Vagina (tissue), 2 donors: Measurements from ENCODE around the gene TCF7L1. TPM values are rescaled to one million over a fixed set of nuclear protein-coding genes. Genes with fewer than 3 reads are reported as not detected.
A peak's percentile ranks its signal among the peaks of the same experiment; 100 is the strongest.

Experiments used
- DNase-seq, 2 donors: peaks; one replicate each; pipeline ENCODE4 v3.0.0-alpha.2; 2017; ENCODE audit errors: extremely low spot score in 2 of 2
- H3K27ac ChIP-seq: fragments of 200-600 bp; sonication (generic); one replicate; pipeline ENCODE4 v1.5.1; 2019
- H3K27me3 ChIP-seq: fragments of 200-600 bp; sonication (generic); one replicate; pipeline ENCODE4 v1.5.1; 2019
- H3K36me3 ChIP-seq, 2 donors: fragments of 200-600 bp; sonication (generic); one replicate each; pipeline ENCODE4 v1.5.1; 2017 to 2019
- H3K4me1 ChIP-seq: fragments of 200-600 bp; sonication (generic); one replicate; pipeline ENCODE4 v1.5.1; 2019
- H3K4me3 ChIP-seq, 2 donors: fragments of 200-600 bp; sonication (generic); 1 replicate in 1 of 2; 2 replicates in 1 of 2; pipeline ENCODE4 v1.5.1; 2016 to 2019
- H3K9me3 ChIP-seq: fragments of 200-600 bp; sonication (generic); one replicate; pipeline ENCODE4 v1.5.1; 2019
- POLR2A ChIP-seq, 2 donors: fragments of 450-650 bp; IDR thresholded peaks; one replicate each; pipeline ENCODE4 v1.6.1; 2017; ENCODE audit warnings: antibody characterized with exemption in 2 of 2, mild to moderate bottlenecking in 2 of 2, moderate library complexity in 2 of 2
- POLR2AphosphoS5 ChIP-seq, 2 donors: sonication (generic); formaldehyde crosslinking; IDR thresholded peaks; one replicate each; pipeline ENCODE4 v1.9.0; 2017; ENCODE audit warnings: antibody characterized with exemption in 2 of 2, mild to moderate bottlenecking in 2 of 2, low read depth in 1 of 2; ENCODE audit not compliant: insufficient read depth in 1 of 2
- intact Hi-C: fragments of 100-400 bp; cut with DNase I; formaldehyde crosslinking; loops from one replicate; pipeline ENCODE4 v1.15.1; 2023
- total RNA-seq: library from RNA; depleted of rRNA; stranded (reverse); fragments of >200 nt; gene quantifications from one replicate; pipeline ENCODE4 v1.2.3, GENCODE V29; 2016
- TF ChIP-seq, protein P1 (sequence below), 3 experiments: fragments of 450-650 bp in 2 of 3; fragments of 200-600 bp in 1 of 3; sonication (generic) in 1 of 3; IDR thresholded peaks; one replicate each; pipeline ENCODE4 v1.5.1; 2017 to 2019; ENCODE audit warnings: antibody characterized with exemption in 3 of 3, mild to moderate bottlenecking in 2 of 3, moderate library complexity in 2 of 3

TCF7L1 gene
- total RNA-seq, 1 donor from 2014 or later = 8.3 TPM

DNA sequence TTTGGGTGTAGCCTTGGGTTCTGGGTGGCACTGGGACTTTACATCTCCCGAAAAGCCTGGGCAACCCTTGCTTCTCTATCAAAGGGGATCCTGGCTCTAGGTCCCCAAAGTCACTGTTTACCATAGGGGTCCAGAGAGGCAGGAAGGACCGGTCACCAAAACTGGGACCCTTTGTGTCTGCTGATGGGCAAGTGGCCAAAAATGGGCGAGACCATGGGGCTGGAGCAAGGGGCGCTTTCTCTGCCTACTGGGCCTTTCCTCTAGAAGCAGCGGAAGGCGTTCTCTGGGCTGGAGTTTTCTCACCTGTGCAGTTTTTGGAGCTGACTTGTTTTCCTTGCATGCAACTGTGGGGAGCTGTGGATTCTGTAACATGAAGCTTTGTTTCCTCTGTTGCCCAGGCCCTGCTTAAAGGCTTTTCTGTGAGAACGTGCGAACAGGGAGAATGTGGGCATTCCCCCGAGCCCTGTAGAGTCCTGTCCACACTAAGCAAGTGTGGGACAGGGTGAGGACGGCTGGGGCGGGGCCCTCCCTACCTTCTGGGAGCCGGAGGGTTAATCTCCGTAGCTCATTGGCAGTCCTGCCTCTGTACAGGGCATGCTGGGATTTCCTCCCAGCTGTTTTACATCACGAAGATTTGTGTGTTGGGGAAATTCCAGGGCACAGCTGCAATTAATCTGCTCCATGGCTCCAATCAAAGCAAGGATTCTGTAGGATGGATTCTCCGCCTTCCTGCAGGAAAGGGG, 144.4 kb downstream of the TCF7L1 start:
- peak overlapping the region; percentile 72 for H3K27ac ChIP-seq
- no peaks in the 10 kb centered on the region for H3K27me3 ChIP-seq
- H3K4me1 ChIP-seq = peaks cover 55% of the 10 kb centered on the region
- TF ChIP-seq POLR2A (IDR thresholded peaks at IDR 0.05) = no peak
- TF ChIP-seq POLR2AphosphoS5 (IDR thresholded peaks at IDR 0.05; ENCODE audit: insufficient read depth in 1 of 2, low read depth in 1 of 2) = peak; percentile 69 to 72
- DNase-seq = no peak
- intact Hi-C loops = no loop called here
- H3K4me3 ChIP-seq = peak overlapping the region in 1 of 2 donors; percentile 4
- no peaks in the 10 kb centered on the region for H3K9me3 ChIP-seq
- no peaks in the 10 kb centered on the region for H3K36me3 ChIP-seq

DNA sequence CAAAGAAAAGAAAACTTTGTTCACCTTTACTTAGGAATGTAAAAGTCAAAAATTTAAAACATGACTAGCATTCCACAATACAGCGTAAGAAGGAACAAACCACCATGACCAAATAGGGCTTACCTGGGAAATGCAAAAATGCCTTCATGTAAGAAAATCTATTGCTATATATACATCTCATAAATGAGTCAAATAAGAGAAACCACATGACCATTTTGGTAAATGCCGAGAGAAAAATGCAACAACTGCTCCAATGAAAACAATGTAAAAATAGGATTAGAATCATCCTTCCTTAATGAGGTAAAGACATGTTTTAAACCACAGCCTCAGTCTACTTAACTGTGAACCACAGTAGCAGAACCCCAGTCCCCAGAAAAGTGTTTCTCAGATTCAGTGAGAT, 145.2 kb downstream of the TCF7L1 start:
- Histone ChIP-seq H3K4me1 (peaks cover 55% of the 10 kb centered on the region), H3K27ac (peak overlapping the region; percentile 72), H3K27me3 (no peaks in the 10 kb centered on the region), H3K4me3 (no peak overlapping the region), H3K9me3 (no peaks in the 10 kb centered on the region), H3K36me3 (no peaks in the 10 kb centered on the region)
- TF ChIP-seq POLR2AphosphoS5 (IDR thresholded peaks at IDR 0.05; ENCODE audit: insufficient read depth in 1 of 2, low read depth in 1 of 2) (no peak), POLR2A (IDR thresholded peaks at IDR 0.05) (no peak)
- no peak for DNase-seq
- intact Hi-C loops = no loop called here

DNA sequence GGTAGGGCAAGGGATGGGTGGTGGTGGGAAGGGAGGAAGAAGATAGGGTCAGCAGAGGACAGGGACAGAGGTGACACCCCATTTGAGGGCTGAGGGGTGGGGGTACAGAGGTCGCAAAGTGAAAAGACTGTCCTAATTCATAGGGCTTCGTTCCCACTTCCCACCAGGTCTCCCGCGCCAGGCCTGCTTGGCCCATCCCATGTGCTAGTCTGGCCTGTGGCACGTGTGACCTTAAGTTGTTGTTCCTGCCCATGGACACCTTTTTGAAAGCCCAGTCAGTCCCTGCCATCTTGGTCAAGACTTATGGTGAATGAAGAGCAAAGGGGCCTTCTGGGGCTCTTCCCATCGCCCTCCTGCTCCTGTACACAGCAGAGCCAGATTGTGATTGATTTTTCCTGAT, 148.4 kb downstream of the TCF7L1 start:
- no peak for DNase-seq
- Histone ChIP-seq H3K27me3 (no peaks in the 10 kb centered on the region), H3K36me3 (no peaks in the 10 kb centered on the region), H3K27ac (no peak overlapping the region), H3K9me3 (no peaks in the 10 kb centered on the region), H3K4me3 (no peak overlapping the region), H3K4me1 (peaks cover 33% of the 10 kb centered on the region)
- intact Hi-C loops = no loop called here
- no peak for TF ChIP-seq POLR2A (IDR thresholded peaks at IDR 0.05)
- TF ChIP-seq, protein P1, sequence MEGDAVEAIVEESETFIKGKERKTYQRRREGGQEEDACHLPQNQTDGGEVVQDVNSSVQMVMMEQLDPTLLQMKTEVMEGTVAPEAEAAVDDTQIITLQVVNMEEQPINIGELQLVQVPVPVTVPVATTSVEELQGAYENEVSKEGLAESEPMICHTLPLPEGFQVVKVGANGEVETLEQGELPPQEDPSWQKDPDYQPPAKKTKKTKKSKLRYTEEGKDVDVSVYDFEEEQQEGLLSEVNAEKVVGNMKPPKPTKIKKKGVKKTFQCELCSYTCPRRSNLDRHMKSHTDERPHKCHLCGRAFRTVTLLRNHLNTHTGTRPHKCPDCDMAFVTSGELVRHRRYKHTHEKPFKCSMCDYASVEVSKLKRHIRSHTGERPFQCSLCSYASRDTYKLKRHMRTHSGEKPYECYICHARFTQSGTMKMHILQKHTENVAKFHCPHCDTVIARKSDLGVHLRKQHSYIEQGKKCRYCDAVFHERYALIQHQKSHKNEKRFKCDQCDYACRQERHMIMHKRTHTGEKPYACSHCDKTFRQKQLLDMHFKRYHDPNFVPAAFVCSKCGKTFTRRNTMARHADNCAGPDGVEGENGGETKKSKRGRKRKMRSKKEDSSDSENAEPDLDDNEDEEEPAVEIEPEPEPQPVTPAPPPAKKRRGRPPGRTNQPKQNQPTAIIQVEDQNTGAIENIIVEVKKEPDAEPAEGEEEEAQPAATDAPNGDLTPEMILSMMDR (IDR thresholded peaks at IDR 0.05) = no peak
- no peak for TF ChIP-seq POLR2AphosphoS5 (IDR thresholded peaks at IDR 0.05; ENCODE audit: insufficient read depth in 1 of 2, low read depth in 1 of 2)

DNA sequence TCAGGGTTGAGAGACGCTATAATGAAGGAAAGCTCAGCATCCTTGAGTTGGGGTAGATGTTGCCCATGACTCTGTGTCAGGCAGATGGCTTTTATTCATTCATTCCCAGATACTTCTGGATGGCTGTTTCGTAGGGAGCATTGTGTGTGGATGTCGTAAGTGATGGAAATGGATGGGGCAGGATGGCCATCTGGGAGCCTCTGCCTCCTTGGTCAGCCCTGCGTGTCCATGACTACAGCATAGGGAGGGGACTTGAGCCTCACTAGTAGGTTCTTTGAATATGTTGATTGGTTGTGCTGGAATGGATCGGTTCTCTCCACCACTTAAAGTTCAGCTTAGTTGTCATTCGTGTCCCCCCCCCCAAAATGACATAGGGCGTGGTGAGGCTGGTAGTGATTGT, 149.7 kb downstream of the TCF7L1 start:
- no peak overlapping the region for H3K4me3 ChIP-seq
- TF ChIP-seq POLR2A (IDR thresholded peaks at IDR 0.05) (no peak), POLR2AphosphoS5 (IDR thresholded peaks at IDR 0.05; ENCODE audit: insufficient read depth in 1 of 2, low read depth in 1 of 2) (no peak)
- TF ChIP-seq, protein P1 (IDR thresholded peaks at IDR 0.05) = no peak
- no peaks in the 10 kb centered on the region for H3K27me3 ChIP-seq
- no peak for DNase-seq
- intact Hi-C loops = no loop called here
- no peaks in the 10 kb centered on the region for H3K36me3 ChIP-seq
- H3K27ac ChIP-seq = no peak overlapping the region
- H3K4me1 ChIP-seq = peaks cover 19% of the 10 kb centered on the region
- H3K9me3 ChIP-seq = no peaks in the 10 kb centered on the region

DNA sequence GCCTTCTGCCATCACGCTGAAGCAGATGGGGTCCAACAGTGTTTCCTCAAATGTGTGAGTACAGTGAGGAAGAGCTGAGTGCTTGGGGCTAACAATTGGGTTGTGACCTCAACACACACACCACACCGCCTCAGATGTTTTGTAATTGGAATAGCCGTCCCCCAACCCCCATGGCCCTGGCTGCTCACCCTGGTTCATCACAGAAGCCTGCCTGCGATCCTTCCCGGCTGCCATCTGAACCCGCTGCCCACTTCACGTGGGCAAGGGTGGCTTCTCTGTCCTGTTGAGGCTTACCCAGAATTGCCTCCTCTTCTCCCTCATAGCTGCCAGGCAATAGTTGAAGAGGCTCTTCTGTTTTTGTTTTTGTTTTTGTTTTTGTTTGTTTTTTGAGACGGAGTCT, 150.4 kb downstream of the TCF7L1 start:
- H3K27me3 ChIP-seq = no peaks in the 10 kb centered on the region

More for the DNA sequence above, 150.4 kb downstream of the TCF7L1 start:
- H3K4me1 ChIP-seq = peaks cover 13% of the 10 kb centered on the region
- TF ChIP-seq POLR2A (IDR thresholded peaks at IDR 0.05) (no peak), POLR2AphosphoS5 (IDR thresholded peaks at IDR 0.05; ENCODE audit: insufficient read depth in 1 of 2, low read depth in 1 of 2) (no peak)
- TF ChIP-seq, protein P1 (IDR thresholded peaks at IDR 0.05) = no peak
- no peaks in the 10 kb centered on the region for H3K36me3 ChIP-seq
- H3K4me3 ChIP-seq = no peak overlapping the region
- intact Hi-C loops = loop anchor here (2.0 kb wide), 1 partner anchor 151 kb away; the partner anchor contains the start of gene TCF7L1
- no peaks in the 10 kb centered on the region for H3K9me3 ChIP-seq
- DNase-seq = no peak
- no peak overlapping the region for H3K27ac ChIP-seq
